SKM-1 treated with dmso at 0.1 percent for 144 hours (cell line): ENCODE measurements around the gene SPACA7.
"Not testable (repeated sequence)": the region's sequence is repeated elsewhere in the genome, so short reads cannot be mapped to it uniquely, and the experiment has no call there.

Source experiments
- DNase-seq: peaks from one replicate; lab custom pipeline; 2025; ENCODE audit not compliant: unreplicated experiment; lab: John Stamatoyannopoulos, UW

Gene SPACA7

DNA sequence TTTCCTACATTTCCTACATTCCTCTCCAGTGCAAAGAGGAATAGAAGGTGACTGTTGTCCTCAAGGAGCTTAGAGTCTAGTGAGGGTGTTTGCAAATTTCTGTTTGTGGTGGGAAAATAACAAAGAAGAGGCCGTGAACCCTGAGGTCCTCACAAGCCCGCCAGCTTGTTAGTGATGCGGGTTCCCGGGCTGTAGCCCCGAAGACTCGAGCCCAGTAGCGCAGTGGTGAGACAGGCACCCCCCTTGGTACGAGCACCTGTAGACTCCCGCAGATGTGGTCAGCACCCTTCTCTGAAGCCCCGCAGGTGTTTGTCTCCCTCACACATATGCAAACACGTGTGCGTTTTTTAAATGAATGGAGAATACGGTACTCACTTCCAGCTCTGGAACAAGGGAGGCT is 26.5 kb upstream of the SPACA7 start:
- DNase-seq = no peak

- no peak for DNase-seq
Measured at GRCh38 chr13:112350300-112350699, 25.9 kb upstream of the SPACA7 start.

DNA sequence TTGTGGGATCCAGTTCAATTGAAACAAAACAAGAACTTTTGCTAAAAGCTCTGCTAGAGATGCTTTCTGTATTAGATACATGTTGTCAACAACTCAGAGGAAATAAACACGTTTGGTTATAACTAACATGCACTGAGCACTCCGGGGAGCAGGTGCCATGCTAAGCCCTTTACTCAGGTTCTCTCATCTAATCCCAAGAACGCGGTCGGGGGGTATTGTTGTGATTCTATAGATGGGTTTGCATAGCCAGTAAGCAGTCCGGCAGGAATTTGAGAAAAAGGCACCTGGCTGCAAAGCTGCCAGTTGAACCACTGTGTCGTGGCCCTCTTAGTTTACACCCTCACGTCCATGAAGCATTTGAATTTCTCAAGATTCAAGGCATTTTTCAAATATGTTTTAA is 24.3 kb upstream of the SPACA7 start:
- no peak for DNase-seq

- DNase-seq = no peak
Measured at GRCh38 chr13:112353856-112354255, 22.3 kb upstream of the SPACA7 start.

DNA sequence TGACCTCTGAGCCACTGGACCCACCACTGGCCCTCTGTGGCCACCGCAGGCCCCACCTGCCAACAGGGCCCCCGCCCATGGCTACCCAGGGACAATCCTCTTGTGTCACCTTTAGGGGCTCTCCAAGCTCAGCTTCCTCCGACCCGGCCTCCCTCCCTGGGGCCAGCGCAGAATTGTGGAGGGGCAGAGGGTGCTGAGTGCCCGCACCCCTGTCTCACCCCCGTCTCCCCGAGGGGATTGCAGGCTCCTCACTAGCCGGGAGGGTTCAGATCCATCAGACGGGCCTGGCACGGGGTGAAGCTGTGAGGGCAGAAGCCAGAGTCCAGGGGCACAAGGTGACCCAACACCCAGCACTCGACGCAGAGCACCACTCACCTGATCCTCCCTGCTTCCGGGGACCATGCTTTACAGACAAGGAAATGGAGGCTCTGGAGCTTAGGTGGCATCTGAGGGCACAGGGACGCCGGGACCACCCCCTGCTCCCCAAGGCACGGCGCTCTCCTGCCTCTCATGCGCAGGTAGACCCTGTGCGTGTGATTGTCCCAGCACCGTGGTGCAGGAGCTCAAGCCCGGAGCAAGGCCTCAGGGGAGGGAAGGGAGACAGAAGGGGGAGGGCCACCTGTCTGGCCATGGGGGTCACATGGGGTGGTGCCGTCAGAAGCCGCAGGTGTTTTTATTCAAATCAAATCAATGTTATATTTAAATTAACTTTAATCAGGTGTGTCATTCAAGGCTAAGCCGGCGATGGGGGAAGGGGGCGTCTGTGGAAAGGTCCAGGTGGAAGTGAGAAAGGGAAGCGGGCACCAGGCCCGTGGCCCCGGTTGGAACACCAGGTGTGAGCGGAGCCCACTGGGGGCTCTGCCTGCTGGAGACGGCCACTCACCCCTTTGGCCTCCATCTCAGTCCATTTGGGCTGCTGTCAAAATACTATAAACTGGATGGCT is 21.6 kb upstream of the SPACA7 start:
- no peak for DNase-seq

DNA sequence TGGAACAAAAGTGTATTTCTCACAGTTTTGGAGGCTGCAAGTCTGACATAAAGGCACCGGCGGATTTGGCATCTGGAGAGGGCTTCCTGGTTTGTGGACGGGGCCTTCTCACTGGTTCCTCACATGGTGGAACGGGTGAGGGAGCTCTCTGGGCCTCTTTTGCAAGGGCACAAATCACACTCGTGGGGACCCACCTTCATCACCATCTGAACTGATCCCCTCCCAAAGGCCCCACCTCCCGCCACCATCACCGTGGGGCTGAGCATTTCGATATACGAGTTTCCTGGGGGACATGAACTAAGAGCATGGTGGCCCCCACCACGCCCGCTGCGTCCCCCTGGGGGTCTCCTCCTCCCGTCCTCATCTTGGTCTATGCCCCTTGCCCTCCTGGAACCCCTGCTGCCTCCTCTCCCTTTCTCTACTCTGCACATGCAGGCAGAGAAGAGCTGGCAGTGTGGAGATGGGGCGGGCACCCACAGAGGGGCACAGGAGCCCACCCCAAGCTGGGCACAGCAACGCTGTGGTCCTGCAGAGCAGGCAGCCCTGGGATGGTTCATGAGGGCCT is 20.8 kb upstream of the SPACA7 start:
- no peak for DNase-seq

DNA sequence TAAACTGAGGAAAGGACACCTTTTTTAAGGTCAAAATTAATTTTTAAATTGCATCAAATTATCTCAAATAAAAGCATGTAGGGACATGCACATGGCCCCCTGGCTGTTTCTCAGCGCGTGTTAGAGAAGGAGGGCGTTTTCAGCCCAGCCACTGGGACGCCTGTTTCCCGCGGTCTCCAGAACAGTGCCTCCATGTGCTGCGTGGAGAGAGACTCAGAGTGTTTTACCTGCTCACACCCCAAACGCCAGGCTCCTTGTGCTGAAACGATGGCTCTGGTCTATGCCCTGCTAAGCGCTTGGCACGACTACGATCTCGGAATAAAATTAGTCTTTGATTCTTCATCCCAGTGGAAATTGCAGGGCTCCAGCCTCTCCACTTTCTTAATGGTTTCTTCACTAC is 20.0 kb upstream of the SPACA7 start:
- no peak for DNase-seq

DNA sequence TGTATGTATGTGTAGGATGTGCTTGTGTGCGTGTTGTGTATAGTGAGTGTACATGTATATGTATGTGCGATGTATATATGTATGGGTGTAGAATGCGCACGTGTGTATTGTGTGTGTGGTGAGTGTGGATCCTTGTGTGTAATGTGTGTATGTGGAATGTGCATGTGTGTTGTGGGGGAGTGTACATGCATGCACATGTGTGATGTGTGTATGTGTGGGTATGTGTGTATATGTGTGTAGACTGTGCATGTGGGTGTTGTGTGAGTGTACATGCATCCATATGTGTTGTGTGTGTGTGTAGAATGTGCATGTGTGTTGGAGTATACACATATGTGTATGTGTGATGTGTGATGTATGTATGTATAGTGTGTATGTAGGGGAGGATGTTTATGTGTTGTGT is 18.0 kb upstream of the SPACA7 start:
- no peak for DNase-seq

- no peak for DNase-seq
Measured at GRCh38 chr13:112362021-112362420, 14.1 kb upstream of the SPACA7 start.

GRCh38 chr13:112363867-112364528 is 12.2 kb upstream of the SPACA7 start:
- DNase-seq = no peak

- DNase-seq = no peak
Measured at GRCh38 chr13:112366907-112367646, 9.1 kb upstream of the SPACA7 start.

- no peak for DNase-seq
Measured at GRCh38 chr13:112368883-112369282, 7.3 kb upstream of the SPACA7 start.

DNA sequence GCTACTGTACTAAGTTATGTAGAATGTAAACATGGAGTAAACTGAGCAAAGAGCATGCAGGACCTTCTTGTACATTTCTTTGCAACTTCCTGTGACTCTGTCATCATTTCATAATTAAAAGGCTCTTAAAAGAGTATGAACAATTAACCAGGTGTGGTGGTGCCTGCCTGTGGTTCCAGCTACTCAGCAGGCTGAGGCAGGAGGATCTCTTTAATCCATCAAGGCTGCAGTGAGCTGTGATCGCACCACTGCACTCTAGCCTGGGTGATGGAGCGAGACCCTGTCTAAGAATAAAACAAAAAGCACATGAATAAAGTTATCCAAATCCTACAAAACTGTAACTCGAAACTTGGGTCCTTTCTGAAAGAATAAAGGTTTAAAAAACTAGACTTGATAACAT is 5.8 kb upstream of the SPACA7 start:
- DNase-seq = no peak

GRCh38 chr13:112374271-112374670 is 1.9 kb upstream of the SPACA7 start:
- DNase-seq = no peak

DNA sequence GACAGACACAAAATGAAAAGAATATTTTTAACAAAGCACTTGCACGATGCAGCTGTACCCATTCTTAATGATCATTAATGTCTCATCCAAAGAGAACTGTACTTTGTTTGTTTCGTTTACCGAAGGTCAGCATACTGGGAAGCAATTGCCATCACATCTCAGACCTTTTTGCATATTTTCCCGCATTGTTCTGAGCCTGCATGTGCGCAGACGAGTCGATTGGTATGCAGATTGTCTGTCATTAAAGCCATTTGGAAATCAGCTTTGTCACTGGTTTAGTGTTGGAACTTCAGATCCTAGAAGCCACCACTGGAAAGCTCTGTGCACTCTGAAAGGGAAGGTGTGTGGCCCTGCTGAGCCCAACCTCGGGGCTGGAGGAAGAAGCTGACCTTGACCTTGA is 15.6 kb downstream of the SPACA7 start:
- no peak for DNase-seq

DNA sequence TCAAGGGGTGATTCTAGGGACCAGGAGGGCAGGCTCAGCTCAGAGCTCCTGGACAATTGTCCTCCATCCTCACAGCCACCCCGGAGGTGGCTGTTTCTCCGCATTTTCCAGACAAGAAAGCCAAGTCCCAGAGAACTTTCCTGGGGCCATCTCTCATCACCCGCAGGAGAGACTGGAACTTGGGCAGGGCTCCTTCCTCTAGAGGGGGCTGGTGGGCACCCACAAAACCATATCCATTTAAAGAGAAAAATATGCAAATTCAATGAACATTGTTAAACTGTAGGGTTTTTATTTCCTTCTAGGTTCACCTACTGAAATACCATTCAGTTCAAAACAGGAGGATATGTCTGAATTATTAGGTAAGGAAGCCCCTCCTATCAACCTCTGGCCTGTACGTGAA is 16.6 kb downstream of the SPACA7 start:
- DNase-seq = no peak

- not testable (repeated sequence) for DNase-seq
Measured at GRCh38 chr13:112395022-112395421, 18.9 kb downstream of the SPACA7 start.

DNA sequence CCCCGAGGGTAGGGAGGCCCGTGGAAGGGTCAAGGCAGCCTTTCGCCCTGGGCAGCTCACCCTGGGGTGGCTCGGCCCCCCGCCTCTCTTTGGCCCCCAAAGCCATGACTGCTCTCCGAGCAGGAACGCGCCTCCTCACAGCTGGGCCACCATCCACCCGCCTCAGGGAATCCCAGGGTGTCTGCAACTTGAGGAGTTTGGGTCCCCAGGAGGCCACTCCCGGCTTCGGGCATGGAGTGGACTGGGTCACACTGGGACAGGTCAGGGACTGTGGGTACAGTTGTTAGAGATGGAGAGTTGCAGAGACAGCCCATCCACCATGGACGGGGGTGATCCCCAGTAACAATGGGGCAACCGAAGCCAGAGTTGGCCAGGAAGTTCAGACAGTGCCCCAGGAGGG is 19.8 kb downstream of the SPACA7 start:
- DNase-seq = not testable (repeated sequence)

DNA sequence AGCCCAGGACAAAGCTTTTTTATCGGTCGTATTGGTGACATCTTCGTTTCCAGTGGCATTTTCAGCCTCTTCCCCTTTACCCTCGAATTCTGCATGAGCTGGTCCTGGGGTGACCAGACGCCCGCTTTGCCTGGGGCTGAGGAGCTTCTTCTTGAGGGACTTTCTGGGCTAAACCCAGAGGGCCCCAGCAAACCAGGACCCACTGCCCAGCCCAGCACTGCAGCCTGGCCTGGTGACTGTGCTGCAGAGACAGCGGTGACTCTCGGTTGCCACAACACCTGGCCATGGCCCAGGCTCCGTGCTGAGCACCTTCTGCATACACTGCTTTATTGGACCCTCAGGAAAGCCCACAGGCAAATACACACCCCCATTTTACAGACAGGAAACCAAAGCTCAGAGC is 21.0 kb downstream of the SPACA7 start:
- DNase-seq = no peak

GRCh38 chr13:112398347-112398746 is 22.2 kb downstream of the SPACA7 start:
- DNase-seq = not testable (repeated sequence)

DNA sequence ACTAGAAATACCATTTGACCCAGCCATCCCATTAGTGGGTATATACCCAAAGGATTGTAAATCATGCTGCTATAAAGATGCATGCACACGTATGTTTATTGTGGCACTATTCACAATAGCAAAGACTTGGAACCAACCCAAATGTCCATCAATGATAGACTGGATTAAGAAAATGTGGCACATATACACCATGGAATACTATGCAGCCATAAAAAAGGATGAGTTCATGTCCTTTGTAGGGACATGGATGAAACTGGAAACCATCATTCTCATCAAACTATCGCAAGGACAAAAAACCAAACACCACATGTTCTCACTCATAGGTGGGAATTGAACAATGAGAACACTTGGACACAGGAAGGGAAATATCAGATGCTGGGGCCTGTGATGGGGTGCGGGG is 33.7 kb downstream of the SPACA7 start:
- DNase-seq = not testable (repeated sequence)
